MM.1S (cell line): ENCODE results near the gene SFI1.

ENCODE experiments used
- CTCF ChIP-seq: fragments of 300-600 bp; sonication (generic); IDR thresholded peaks from 2 replicates; pipeline ENCODE4 v1.5.1; 2016; ENCODE audit warnings: antibody characterized with exemption, low read length, mixed read lengths
- EZH2 ChIP-seq: fragments of 300-600 bp; sonication (generic); optimal IDR thresholded peaks from 2 replicates; pipeline ENCODE3; 2017; ENCODE audit warnings: low read depth, mild to moderate bottlenecking, antibody characterized with exemption, low read length, mixed read lengths
- EZH2phosphoT487 ChIP-seq: fragments of 300-600 bp; sonication (generic); IDR thresholded peaks from 2 replicates; pipeline ENCODE4 v1.6.1; 2018; ENCODE audit warnings: antibody characterized with exemption, low read length

GRCh38 chr22:31508536-31508935 is 12.2 kb downstream of the SFI1 start:
- TF ChIP-seq EZH2phosphoT487 (no peak), CTCF (no peak), EZH2 (no peak)
